NK-92 (cell line): ENCODE data around the gene FOSL2.

Source experiments
- DNase-seq: peaks from one replicate; lab custom pipeline; 2025; ENCODE audit not compliant: unreplicated experiment; lab: John Stamatoyannopoulos, UW

FOSL2 gene

DNA sequence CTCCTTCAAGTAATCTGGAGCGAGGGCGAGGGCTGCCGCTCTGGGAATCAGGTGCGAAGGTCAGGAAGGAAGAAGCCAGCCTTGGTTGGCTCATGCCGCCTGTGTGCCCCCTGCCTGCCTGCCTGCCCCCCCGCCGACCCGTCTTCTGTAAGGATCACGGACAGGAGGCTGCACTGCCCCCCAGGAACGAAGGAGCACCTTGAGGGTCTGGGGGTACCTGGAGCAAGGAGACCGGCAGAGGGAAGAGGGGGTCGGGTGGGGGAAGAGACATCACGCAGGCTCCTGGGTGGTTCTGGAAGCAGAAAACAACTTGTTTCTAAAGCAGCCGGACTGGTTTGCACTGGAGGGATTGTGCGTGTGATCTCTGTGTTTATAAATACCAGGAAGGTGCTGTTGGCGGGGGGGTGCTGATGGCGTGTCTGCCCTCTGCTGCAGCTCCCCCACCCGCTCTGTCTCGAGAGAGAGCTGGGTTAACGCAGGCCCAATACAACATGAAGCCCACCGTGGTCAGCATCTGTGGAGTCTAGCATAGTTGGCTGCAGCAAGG, 1.7 kb downstream of the FOSL2 start:
- DNase-seq, result no peak

GRCh38 chr2:28394997-28395333, 2.3 kb downstream of the FOSL2 start:
- no peak for DNase-seq

DNA sequence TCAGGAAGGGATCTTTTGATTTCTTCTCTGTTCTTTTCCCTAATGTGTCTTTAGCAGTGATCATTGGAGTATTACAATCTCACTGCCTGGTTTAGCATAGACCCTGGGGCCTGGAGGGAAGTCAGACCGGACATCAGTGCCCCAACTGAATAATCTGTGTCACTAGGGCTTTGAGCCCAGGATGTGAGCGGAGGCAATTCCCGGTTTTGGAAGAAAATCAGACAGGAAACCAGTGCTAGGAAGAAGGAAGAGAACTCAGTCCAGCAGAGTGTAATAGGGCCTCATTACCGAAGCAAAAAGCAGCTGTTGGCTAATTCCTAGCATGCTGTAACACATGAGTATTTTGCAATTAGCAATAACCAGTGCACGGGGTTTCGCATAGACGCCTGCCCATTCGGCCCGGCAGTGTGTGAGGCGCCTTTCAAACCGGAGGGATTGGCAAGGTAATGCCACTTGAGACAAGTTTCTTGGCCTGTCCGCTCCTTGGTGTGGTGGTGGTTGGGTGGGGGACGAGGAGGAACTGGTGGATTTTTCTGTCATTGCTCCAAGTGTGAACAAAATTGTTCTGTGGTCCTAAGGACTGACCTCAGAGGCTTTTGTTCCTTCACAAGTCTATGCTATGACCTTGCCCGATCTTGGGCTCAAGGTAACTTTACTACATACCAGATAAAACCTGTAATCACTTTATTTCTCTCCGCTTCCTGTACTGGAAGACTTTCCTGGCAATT, 2.8 kb downstream of the FOSL2 start:
- no peak for DNase-seq

DNA sequence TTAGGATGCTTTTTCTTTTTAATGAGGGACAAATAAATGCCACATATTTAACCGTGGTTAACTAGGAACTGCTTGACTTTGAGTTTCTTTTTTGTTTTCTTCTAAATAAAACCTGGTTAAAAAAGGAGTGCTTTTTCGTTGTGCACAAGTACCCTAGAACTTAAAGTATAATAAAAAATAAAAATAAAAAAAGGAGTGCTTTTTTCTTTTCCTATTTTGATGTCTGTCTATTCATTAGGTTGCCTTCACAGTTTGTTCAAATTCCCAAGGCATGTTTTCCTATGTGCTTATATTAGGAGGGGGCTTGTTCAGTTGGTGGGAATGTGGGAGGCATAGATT, 4.4 kb downstream of the FOSL2 start:
- no peak for DNase-seq

DNA sequence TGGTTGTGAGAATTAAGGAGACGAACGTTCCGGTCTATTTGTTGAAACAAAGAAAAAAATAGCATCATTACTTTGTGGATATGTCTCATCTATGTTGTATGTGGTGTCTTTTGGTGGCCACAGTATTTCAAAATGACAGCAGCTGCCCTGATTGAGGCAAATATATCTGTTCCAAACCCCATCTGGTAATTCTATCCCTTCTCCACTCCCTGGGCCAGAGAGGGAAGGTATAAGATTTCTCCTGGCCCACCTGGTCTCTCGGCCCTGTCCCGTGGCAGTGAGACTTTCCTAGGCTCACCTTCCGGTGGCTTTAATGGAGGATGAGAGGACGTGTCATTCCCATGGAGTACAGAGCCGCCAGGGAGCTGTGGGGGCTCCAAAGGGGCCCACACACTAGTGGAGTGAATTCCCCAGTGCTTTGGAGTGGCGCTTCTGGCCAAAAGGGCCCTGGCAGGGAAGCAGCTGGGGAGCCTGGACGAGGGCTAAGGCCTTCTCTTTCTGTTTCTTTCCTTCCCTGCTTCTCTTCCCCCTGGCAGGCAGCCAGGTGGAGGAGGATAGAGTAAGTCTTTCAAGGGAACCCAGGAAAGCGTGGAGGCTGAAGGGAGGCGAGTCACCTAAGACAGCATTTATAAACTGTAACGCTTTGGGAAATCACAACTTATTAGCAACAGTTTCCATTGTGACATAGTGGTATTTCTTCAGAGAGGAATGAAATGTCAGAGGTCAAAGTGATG, 5.6 kb downstream of the FOSL2 start:
- no peak for DNase-seq

- DNase-seq, result no peak
Measured at GRCh38 chr2:28399289-28399688, 6.6 kb downstream of the FOSL2 start.

GRCh38 chr2:28399956-28400355, 7.3 kb downstream of the FOSL2 start:
- DNase-seq, result no peak

- no peak for DNase-seq
Measured at GRCh38 chr2:28400419-28400818, 7.8 kb downstream of the FOSL2 start.

DNA sequence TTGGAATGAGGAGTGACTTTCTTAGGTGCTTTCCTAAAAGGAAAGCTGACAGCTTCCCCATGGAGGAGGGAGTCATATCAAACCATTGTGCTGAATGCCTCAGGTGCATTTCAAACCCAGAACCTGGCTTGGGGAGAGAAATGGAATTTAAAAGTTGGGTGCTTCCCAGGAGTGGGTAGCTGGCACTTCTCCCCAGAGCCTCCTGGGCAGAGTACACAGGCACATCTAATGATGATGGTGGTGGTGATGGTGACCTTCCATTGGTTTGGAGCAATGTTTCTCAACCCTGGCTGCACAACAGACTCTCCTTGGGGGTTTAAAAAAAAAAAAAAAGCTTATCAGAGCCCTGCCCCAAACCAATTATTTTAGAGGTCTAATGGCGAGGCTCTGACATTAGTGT, 8.3 kb downstream of the FOSL2 start:
- no peak for DNase-seq

GRCh38 chr2:28401411-28401810, 8.8 kb downstream of the FOSL2 start:
- DNase-seq, result no peak

DNA sequence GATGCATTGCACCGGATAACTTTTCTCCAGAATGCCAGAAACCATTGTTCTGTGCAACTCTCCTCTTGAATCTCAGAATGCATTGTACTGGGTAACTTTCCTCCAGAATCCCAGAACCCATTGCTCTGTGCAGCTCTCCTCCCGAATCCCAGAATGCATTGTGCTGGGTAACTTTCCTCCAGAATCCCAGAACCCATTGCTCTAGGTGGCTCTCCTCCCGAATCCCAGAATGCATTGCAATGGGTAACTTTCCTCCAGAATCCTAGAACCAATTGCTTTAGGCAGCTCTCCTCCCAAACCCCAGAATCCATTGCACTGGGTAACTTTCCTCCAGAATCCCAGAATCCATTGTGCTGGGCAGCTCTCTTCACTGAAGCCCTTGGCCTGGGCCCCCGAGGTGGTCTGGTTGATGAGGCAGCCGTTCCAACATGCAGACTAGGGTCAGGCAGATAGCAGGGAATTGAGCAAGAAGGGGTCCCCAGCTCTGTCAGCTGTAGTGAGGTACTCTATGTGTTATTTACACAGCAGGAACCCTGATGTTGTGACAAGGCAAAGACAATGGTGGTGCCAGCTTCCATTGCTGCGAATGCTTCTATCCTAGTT, 9.4 kb downstream of the FOSL2 start:
- no peak for DNase-seq

DNA sequence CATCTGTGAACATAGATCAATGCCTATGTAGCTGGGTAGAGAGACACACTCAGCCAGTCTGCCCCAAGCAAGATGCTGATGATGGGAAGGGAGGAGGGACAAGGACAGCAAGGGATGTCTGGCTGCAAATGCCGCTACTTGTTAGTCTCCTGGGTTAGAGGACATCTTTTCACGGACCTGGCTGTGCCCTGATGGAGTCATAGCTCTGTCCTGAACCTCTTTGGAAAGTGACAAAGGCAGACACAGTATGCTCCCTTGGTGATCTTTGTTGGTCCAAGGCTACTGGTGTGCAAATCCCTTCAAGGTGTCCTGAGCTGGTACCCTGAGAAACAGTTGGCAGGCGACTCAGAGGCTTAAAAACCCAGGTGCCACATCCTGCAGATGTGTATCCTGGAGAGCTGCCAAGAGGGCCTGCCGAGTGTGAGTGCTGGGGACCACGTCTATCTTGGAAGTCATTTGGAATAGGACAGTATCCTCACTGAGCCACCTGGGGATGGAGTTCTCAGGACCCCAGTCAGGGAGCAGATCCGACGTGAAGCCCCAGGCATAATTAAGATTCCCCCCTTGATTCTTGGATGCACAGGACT, 10.8 kb downstream of the FOSL2 start:
- DNase-seq, result no peak

- no peak for DNase-seq
Measured at GRCh38 chr2:28404086-28404485, 11.4 kb downstream of the FOSL2 start.

DNA sequence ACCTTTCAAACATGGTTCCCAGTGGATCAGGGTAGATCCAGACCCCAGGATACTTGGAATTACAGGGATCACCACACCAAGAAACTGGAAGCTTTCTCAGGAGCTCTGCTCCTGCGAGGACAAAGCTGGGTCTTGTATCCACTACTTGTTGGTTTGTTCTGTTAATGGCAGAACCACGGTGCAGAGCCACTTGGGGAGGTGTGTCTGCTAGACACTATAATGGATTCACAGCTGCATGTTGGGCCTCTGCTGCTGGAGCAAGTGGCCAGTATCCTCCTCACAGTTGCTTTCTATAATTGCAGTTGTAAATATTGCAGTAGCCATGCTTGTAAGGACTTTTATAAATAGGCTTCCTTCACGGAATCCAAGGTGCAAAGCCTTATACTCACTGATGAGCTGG, 12.9 kb downstream of the FOSL2 start:
- DNase-seq, result no peak

DNA sequence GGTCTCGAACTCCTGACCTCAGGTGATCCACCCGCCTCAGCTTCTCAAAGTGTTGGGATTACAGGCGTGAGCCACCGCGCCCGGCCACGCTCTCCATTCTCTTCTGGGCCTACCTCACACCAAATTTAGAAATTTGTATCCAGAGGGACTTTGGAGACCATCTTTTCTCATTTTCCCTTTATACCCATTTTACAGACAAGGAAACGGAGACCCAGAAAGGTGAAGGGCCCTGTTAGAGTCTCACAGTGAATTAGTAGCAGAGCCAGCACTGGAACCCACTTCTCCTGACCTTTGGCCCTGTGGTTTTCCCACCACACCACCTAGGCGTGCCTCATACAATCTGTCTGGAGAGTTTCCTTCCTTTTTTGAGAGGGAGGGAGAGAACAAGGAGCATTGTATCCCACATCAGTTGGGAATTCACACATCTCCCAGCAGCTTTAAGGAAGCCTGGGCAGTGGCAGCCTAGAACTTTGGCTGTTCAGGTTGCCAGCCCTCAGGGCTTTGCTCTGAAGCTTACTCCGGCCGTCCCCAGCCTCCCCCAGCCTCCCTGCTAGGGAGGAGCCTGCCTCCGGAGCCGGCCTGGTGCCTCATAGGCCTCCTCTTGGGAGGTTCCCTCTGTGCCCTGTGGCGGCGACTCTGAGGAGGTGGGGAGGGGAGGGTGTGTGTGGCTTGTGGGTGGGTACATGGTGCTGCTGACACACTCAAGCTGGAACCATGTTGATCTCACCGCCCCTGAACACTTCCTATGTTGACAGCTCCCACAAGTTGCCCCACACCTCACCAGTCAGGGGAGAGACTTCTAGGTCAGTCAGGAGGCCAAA, 13.8 kb downstream of the FOSL2 start:
- no peak for DNase-seq

- DNase-seq, result no peak
Measured at GRCh38 chr2:28407131-28407975, 14.7 kb downstream of the FOSL2 start.

- DNase-seq, result no peak
Measured at GRCh38 chr2:28407976-28408690, 15.5 kb downstream of the FOSL2 start.

- DNase-seq, result no peak
Measured at GRCh38 chr2:28408764-28409599, 16.3 kb downstream of the FOSL2 start.
